GM12892 (cell line): Measurements from ENCODE around the gene LCN15. TPM values are rescaled to one million over a fixed set of nuclear protein-coding genes. Genes with fewer than 3 reads are reported as not detected.
A peak's percentile ranks its signal among the peaks of the same experiment; 100 is the strongest.
"Not testable (repeated sequence)": the region's sequence is repeated elsewhere in the genome, so short reads cannot be mapped to it uniquely, and the experiment has no call there.

Experiments
- DNase-seq: peaks from one replicate; pipeline ENCODE4 v3.0.0; 2011; ENCODE audit not compliant: insufficient read length
- FAIRE-seq: peaks from 2 replicates; lab custom pipeline; 2011; peaks lifted over from hg19 to GRCh38; lab: Jason Lieb, UNC
- POLR2A ChIP-seq: IDR thresholded peaks from 2 replicates; pipeline ENCODE4 v1.6.1; 2011; ENCODE audit warnings: low read depth, low read length, control low read depth
- POLR2AphosphoS5 ChIP-seq: IDR thresholded peaks from 2 replicates; pipeline ENCODE4 v1.6.1; 2011; ENCODE audit warnings: low read depth, low read length, control low read depth
- TAF1 ChIP-seq: IDR thresholded peaks from 2 replicates; pipeline ENCODE4 v1.6.1; 2011; ENCODE audit warnings: low read depth, mild to moderate bottlenecking, control low read depth, low read length, borderline replicate concordance
- polyA plus RNA-seq: library from polyadenylated mRNA; unstranded; fragments of >200 nt; gene quantifications from one replicate; pipeline ENCODE4 v1.2.1, GENCODE V29; 2012; ENCODE audit warnings: missing spikeins, inconsistent platforms; ENCODE audit not compliant: missing spikeins

LCN15 gene
- not detected for polyA plus RNA-seq

- no peak for TF ChIP-seq POLR2A
- no peak for TF ChIP-seq POLR2AphosphoS5
- no peak for TF ChIP-seq TAF1
- no peak for DNase-seq
- FAIRE-seq = no peak
Measured at GRCh38 chr9:136764301-136764891, at the start of gene LCN15. Gene LCN15, minus strand, starts transcription at chr9:136764518. Its CDS starts 30 bp downstream, at chr9:136764488.

GRCh38 chr9:136808806-136809158 is 44.5 kb upstream of the LCN15 start:
- DNase-seq (no peak), FAIRE-seq (no peak)
- TF ChIP-seq POLR2AphosphoS5 = no peak
- no peak for TF ChIP-seq POLR2A
- no peak for TF ChIP-seq TAF1

GRCh38 chr9:136808075-136808805 is 43.9 kb upstream of the LCN15 start:
- TF ChIP-seq POLR2A = no peak
- TF ChIP-seq POLR2AphosphoS5 = no peak
- peak; percentile 81 for TF ChIP-seq TAF1
- FAIRE-seq (no peak), DNase-seq (no peak)

GRCh38 chr9:136807281-136808074 is 43.2 kb upstream of the LCN15 start, which contains the start of gene RABL6:
Gene RABL6, plus strand, starts transcription at chr9:136807948. Its CDS starts 249 bp downstream, at chr9:136808197.
- peak; percentile 87 for FAIRE-seq

GRCh38 chr9:136806631-136807201 is 42.4 kb upstream of the LCN15 start:
- DNase-seq (no peak), FAIRE-seq (no peak)
- TF ChIP-seq POLR2AphosphoS5 = no peak
- no peak for TF ChIP-seq TAF1
- TF ChIP-seq POLR2A = no peak

More at GRCh38 chr9:136807281-136808074, 43.2 kb upstream of the LCN15 start, which contains the start of gene RABL6:
- DNase-seq = peak; percentile 98
- TF ChIP-seq POLR2A (peak; percentile 93), TAF1 (peak; percentile 92), POLR2AphosphoS5 (peak; percentile 61)

- DNase-seq = no peak
- TF ChIP-seq POLR2AphosphoS5 (no peak), TAF1 (no peak), POLR2A (no peak)
- no peak for FAIRE-seq
Measured at GRCh38 chr9:136806067-136806466, 41.7 kb upstream of the LCN15 start.

- TF ChIP-seq TAF1 = no peak
- no peak for TF ChIP-seq POLR2A
- no peak for TF ChIP-seq POLR2AphosphoS5
- DNase-seq (no peak), FAIRE-seq (no peak)
Measured at GRCh38 chr9:136805207-136805740, 41.0 kb upstream of the LCN15 start.

GRCh38 chr9:136804509-136805206 is 40.3 kb upstream of the LCN15 start:
- no peak for FAIRE-seq
- no peak for DNase-seq
- no peak for TF ChIP-seq TAF1
- TF ChIP-seq POLR2A = no peak
- no peak for TF ChIP-seq POLR2AphosphoS5

- FAIRE-seq (no peak), DNase-seq (no peak)
- TF ChIP-seq POLR2A (no peak), TAF1 (no peak), POLR2AphosphoS5 (no peak)
Measured at GRCh38 chr9:136803551-136804508, 39.5 kb upstream of the LCN15 start.

- not testable (repeated sequence) for FAIRE-seq, DNase-seq
Measured at GRCh38 chr9:136803009-136803550, 38.8 kb upstream of the LCN15 start.
